ENCODE data around the gene PCGF3.

DNA sequence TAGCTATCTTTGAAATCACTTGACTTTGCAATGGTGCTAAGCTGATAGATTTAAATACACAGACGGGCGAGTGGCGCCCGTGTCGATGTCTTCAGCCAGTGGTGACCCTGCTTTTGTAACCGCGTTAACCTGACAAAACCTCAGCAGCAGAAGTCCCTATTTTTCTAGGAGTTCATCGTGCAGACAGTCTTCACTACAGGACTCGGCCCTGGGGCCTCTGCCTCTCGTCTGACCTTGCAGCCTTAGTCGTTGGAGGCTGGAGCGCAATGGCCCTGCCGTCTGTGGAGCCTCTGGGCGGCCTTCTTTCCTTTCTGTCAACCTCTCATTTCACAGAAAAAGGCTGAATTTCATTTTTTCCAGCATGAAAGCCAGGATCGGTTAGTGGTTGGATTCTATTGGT, 62.4 kb downstream of the PCGF3 start:
- TF ChIP-seq, protein P1, sequence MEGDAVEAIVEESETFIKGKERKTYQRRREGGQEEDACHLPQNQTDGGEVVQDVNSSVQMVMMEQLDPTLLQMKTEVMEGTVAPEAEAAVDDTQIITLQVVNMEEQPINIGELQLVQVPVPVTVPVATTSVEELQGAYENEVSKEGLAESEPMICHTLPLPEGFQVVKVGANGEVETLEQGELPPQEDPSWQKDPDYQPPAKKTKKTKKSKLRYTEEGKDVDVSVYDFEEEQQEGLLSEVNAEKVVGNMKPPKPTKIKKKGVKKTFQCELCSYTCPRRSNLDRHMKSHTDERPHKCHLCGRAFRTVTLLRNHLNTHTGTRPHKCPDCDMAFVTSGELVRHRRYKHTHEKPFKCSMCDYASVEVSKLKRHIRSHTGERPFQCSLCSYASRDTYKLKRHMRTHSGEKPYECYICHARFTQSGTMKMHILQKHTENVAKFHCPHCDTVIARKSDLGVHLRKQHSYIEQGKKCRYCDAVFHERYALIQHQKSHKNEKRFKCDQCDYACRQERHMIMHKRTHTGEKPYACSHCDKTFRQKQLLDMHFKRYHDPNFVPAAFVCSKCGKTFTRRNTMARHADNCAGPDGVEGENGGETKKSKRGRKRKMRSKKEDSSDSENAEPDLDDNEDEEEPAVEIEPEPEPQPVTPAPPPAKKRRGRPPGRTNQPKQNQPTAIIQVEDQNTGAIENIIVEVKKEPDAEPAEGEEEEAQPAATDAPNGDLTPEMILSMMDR (IDR thresholded peaks at IDR 0.05): no peak
- no peak for TF ChIP-seq POLR2A (IDR thresholded peaks at IDR 0.05)
